GM12892 (cell line): ENCODE results near the gene PSMF1.
"Not testable (repeated sequence)": the region's sequence is repeated elsewhere in the genome, so short reads cannot be mapped to it uniquely, and the experiment has no call there.

Source experiments
- POLR2A ChIP-seq: IDR thresholded peaks from 2 replicates; pipeline ENCODE4 v1.6.1; 2011; ENCODE audit warnings: low read depth, low read length, control low read depth
- TAF1 ChIP-seq: IDR thresholded peaks from 2 replicates; pipeline ENCODE4 v1.6.1; 2011; ENCODE audit warnings: low read depth, mild to moderate bottlenecking, control low read depth, low read length, borderline replicate concordance

DNA sequence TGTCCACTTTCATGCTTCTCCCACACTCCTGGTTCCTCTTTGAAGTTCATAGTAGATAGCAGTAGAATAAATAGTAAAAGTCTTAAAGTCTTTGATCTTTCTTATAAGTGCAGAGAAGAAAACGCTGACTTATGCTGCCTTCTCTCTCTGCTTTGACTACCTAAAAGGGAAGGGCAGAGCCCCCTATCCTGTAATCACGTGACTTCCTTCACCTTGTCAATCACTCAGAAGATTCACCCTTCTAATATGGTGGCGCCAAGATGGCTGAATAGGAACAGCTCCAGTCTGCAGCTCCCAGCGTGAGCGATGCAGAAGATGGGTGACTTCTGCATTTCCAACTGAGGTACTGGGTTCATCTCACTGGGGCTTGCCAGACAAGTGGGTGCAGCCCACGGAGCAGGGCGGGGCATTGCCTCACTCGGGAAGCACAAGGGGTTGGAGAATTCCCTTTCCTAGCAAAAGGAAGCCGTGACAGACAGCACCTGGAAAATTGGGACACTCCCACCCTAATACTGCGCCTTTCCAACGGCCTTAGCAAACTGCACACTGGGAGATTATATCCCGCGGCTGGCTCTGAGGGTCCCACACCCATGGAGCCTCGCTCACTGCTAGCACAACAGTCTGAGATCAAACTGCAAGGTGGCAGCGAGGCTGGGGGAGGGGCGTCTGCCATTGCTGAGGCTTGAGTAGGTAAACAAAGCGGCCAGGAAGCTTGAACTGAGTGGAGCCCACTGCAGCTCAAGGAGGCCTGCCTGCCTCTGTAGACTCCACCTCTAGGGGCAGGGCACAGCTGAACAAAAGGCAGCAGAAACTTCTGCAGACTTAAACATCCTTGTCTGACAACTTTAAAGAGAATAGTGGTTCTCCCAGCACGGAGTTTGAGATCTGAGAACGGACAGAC is 98.4 kb downstream of the PSMF1 start:
- not testable (repeated sequence) for TF ChIP-seq POLR2A, TAF1
